Endothelial cell (in vitro differentiated cells): ENCODE measurements around the gene CERCAM. TPM values are rescaled to one million over a fixed set of nuclear protein-coding genes. Genes with fewer than 3 reads are reported as not detected.

ENCODE experiments used
- microRNA-seq: library from miRNA; unstranded; fragments of <30 nt; microRNA quantifications from one replicate; pipeline ENCODE4, GENCODE V29; 2020; ENCODE audit not compliant: unreplicated experiment
- total RNA-seq: library from RNA; stranded (reverse); fragmentation: NEBNext Ultra II Directional; extraction: Animal tissue kit (Norgen Biotek cat#: 25700); gene quantifications from one replicate; pipeline ENCODE4 v1.2.1, GENCODE V29; 2021; ENCODE audit not compliant: unreplicated experiment

Gene CERCAM
- total RNA-seq, 1 donor from 2014 or later, result 27.9 TPM

Small RNA genes within 50 kb of the gene (microRNA-seq; reads per million reads assigned to microRNA genes)
- gene MIR219B, result not detected

Other genes with a start within 250 kb of the CERCAM start
- 156 TPM for gene CIZ1, start 229.3 kb upstream of the CERCAM start, total RNA-seq
- gene DNM1, start 217.5 kb upstream of the CERCAM start, total RNA-seq, result 8.0 TPM
- gene GOLGA2, start 144.8 kb upstream of the CERCAM start, total RNA-seq, result 69.4 TPM
- gene SWI5, start 144.6 kb upstream of the CERCAM start, total RNA-seq, result 26.8 TPM
- 25.8 TPM for gene TRUB2, start 98.4 kb upstream of the CERCAM start, total RNA-seq
- 46.6 TPM for gene COQ4, start 98.0 kb upstream of the CERCAM start, total RNA-seq
- gene SLC27A4, start 80.3 kb upstream of the CERCAM start, total RNA-seq, result 23.0 TPM
- gene URM1, start 49.5 kb upstream of the CERCAM start, total RNA-seq, result 96.1 TPM
- 83.8 TPM for gene ODF2, start 35.1 kb downstream of the CERCAM start, total RNA-seq
- gene GLE1, start 83.9 kb downstream of the CERCAM start, total RNA-seq, result 17.5 TPM
- 810 TPM for gene SPTAN1, start 131.7 kb downstream of the CERCAM start, total RNA-seq
- gene DYNC2I2, start 236.0 kb downstream of the CERCAM start, total RNA-seq, result 35.4 TPM